ENCODE measurements around the gene SASH1. TPM values are rescaled to one million over a fixed set of nuclear protein-coding genes. Genes with fewer than 3 reads are reported as not detected.

Gene SASH1
- total and polyA plus RNA-seq, 9 donors = 8.6 to 35.2 (median 18.2) TPM

DNA sequence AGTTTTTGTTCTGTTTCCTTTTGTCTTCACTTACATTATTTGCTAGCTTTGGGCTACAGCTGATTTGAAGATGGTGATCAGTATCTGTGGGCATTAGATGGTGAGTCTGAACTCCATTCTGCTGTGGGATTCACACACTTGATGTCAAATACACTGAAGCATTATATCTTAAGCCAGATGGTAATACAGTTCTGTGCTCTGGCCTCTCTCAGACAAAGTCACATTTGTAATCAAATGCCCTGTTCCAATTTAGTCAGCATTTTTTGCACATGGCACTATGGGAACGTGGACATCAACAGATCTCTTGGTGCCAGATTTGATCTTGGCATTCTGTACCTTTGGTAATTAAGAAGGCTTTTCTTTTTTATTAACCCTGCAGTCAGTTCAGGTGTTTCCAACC lies 56.0 kb downstream of the SASH1 start:
- WGBS, 3 donors = 63 to 84% (median 79%) methylated on average over 1 of the region's 1 CpG

DNA sequence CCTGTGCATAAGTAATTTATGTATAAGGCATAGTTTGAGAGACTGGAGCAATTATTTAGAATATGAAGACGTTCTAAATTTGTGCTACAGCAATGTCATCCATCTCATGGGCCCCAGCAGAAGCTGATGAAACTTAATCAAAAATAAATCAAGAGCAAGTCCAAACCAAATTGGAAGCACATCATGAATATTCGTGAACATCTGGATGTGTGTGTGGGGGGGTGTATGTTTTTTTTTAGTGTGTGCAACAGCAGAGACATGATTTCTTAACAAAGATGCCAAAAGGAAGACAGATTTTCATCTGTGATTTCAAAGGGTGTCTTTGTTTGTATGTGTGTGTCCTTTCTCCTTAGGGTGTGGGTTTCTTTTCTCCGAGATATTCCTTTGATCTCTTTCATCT lies 58.9 kb downstream of the SASH1 start:
- Histone ChIP-seq H3K27ac (no peak overlapping the region), H3K9me3 (no peaks in the 10 kb centered on the region), H3K4me3 (no peak overlapping the region), H3K27me3 (no peaks in the 10 kb centered on the region), H3K36me3 (no peaks in the 10 kb centered on the region), H3K4me1 (ENCODE audit: insufficient read depth) (peaks cover 3% of the 10 kb centered on the region)
- intact Hi-C loops (cut with DNase I) = no loop called here
- WGBS, 3 donors = 39 to 49% (median 46%) methylated on average over 3 of the region's 3 CpGs
- TF ChIP-seq POLR2A (IDR thresholded peaks at IDR 0.05) (no peak), EP300 (IDR thresholded peaks at IDR 0.05) (no peak)
- TF ChIP-seq, protein P1, sequence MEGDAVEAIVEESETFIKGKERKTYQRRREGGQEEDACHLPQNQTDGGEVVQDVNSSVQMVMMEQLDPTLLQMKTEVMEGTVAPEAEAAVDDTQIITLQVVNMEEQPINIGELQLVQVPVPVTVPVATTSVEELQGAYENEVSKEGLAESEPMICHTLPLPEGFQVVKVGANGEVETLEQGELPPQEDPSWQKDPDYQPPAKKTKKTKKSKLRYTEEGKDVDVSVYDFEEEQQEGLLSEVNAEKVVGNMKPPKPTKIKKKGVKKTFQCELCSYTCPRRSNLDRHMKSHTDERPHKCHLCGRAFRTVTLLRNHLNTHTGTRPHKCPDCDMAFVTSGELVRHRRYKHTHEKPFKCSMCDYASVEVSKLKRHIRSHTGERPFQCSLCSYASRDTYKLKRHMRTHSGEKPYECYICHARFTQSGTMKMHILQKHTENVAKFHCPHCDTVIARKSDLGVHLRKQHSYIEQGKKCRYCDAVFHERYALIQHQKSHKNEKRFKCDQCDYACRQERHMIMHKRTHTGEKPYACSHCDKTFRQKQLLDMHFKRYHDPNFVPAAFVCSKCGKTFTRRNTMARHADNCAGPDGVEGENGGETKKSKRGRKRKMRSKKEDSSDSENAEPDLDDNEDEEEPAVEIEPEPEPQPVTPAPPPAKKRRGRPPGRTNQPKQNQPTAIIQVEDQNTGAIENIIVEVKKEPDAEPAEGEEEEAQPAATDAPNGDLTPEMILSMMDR (IDR thresholded peaks at IDR 0.05) = no peak
- no peak for DNase-seq

More for the DNA sequence above, 56.0 kb downstream of the SASH1 start:
- TF ChIP-seq, protein P1 (IDR thresholded peaks at IDR 0.05) = no peak
- TF ChIP-seq EP300 (IDR thresholded peaks at IDR 0.05) (no peak), POLR2A (IDR thresholded peaks at IDR 0.05) (no peak)
- no peaks in the 10 kb centered on the region for H3K27me3 ChIP-seq
- intact Hi-C loops (cut with DNase I) = no loop called here
- no peaks in the 10 kb centered on the region for H3K9me3 ChIP-seq
- no peak overlapping the region for H3K27ac ChIP-seq
- H3K36me3 ChIP-seq = no peaks in the 10 kb centered on the region
- H3K4me3 ChIP-seq = no peak overlapping the region
- peaks cover 2% of the 10 kb centered on the region for H3K4me1 ChIP-seq (ENCODE audit: insufficient read depth)
- no peak for DNase-seq

DNA sequence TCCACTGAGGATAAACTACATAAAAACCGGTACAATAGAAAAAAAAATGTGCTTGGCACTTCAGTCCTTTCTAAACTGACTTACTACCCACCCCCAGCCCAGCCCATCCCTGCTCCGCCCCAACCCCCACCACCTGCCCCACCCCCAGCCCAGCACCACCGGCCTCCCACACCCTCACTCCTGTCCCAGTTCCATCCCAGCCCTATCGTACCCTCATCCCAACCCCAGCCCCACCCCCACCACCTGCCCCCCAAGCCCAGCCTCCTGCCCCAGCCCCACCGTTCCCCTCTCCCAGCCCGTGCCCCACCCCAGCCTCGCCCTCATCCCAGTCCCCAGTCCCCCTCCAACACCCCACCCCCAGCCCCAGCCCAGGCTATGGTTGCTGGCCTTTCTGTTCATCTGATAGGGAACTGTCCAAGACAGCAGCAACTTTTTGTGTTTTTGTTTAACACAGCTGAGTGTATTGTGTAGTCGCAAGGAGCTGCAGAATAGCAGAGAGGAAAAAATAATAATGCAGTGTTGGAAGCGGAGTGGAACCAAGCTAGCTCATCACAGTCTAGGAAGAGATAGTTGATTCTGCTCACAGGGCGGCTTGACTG lies 61.9 kb downstream of the SASH1 start:
- Histone ChIP-seq H3K9me3 (no peaks in the 10 kb centered on the region), H3K36me3 (no peaks in the 10 kb centered on the region), H3K27me3 (no peaks in the 10 kb centered on the region), H3K4me3 (no peak overlapping the region), H3K4me1 (ENCODE audit: insufficient read depth) (peaks cover 3% of the 10 kb centered on the region), H3K27ac (no peak overlapping the region)
- DNase-seq = no peak
- WGBS, 3 donors = 63 to 77% (median 74%) methylated on average over 7 to 10 of the region's 10 CpGs
- intact Hi-C loops (cut with DNase I) = no loop called here
- TF ChIP-seq POLR2A (IDR thresholded peaks at IDR 0.05) = no peak
- TF ChIP-seq, protein P1 (IDR thresholded peaks at IDR 0.05) = no peak
- TF ChIP-seq EP300 (IDR thresholded peaks at IDR 0.05) = no peak

DNA sequence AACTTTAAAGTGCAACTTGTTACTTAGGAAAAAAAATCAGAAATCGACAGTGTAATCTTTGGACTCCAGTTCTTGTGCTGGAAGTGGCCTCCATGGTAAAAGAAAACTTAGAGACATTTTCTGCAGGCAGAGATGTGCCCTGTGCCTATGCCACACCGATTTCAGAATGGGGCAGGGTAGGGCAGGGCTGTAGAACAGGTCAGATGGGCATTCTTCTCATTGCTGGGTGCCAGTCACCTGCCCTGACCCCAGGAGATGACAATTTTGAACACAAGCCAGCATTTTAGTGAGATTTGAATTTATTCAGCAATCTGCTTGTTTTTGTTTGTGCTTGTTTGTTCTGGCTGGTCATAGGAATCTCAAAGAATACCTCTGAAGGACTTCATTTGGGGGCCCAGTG lies 63.3 kb downstream of the SASH1 start:
- H3K36me3 ChIP-seq = no peaks in the 10 kb centered on the region
- WGBS, 3 donors = 74 to 82% (median 78%) methylated on average over 2 of the region's 2 CpGs
- TF ChIP-seq EP300 (IDR thresholded peaks at IDR 0.05) = no peak
- TF ChIP-seq, protein P1 (IDR thresholded peaks at IDR 0.05) = no peak
- no peak for TF ChIP-seq POLR2A (IDR thresholded peaks at IDR 0.05)
- no peak overlapping the region for H3K4me3 ChIP-seq
- DNase-seq = no peak
- H3K27ac ChIP-seq = no peak overlapping the region
- H3K9me3 ChIP-seq = no peaks in the 10 kb centered on the region
- intact Hi-C loops (cut with DNase I) = no loop called here
- H3K4me1 ChIP-seq (ENCODE audit: insufficient read depth) = peaks cover 3% of the 10 kb centered on the region
- H3K27me3 ChIP-seq = no peaks in the 10 kb centered on the region

Data from ovary (tissue), 9 donors.